ENCODE data around the gene PPRC1.

PPRC1 gene

DNA sequence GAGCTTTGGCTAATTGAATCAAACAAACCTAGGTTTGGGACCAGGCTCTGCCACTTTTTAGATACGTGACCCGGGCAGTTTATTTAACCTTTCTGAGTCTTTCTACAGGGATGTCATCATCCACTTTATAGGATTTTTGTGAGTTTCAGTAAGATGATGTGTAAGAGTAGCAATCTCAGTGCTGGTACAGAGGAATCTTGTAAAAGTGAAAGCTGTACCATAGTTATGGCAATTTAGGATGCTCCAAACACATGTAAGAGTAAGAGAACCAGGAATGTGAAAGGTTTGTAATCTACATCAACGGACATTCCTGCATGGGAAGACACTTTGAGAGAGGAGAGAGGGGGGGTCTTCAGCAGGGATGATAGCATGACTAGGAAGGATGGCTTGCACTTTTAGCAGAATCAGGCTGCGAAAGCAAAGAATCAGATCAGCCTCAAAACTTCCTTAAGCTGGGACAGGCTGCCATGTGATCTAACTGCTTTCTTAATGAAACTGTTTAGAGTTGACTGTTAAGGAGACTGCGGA, 20.3 kb downstream of the PPRC1 start:
- peaks cover 74% of the 10 kb centered on the region for H3K36me3 ChIP-seq
- H3K27ac ChIP-seq = peak overlapping the region; percentile 76
- H3K4me3 ChIP-seq (ENCODE audit: low read depth, low read length) = peak overlapping the region; percentile 99
- H3K9me3 ChIP-seq (ENCODE audit: severe bottlenecking) = no peaks in the 10 kb centered on the region
- H3K27me3 ChIP-seq (ENCODE audit: insufficient read depth, low read depth, severe bottlenecking) = no peaks in the 10 kb centered on the region
- TF ChIP-seq, protein P1, sequence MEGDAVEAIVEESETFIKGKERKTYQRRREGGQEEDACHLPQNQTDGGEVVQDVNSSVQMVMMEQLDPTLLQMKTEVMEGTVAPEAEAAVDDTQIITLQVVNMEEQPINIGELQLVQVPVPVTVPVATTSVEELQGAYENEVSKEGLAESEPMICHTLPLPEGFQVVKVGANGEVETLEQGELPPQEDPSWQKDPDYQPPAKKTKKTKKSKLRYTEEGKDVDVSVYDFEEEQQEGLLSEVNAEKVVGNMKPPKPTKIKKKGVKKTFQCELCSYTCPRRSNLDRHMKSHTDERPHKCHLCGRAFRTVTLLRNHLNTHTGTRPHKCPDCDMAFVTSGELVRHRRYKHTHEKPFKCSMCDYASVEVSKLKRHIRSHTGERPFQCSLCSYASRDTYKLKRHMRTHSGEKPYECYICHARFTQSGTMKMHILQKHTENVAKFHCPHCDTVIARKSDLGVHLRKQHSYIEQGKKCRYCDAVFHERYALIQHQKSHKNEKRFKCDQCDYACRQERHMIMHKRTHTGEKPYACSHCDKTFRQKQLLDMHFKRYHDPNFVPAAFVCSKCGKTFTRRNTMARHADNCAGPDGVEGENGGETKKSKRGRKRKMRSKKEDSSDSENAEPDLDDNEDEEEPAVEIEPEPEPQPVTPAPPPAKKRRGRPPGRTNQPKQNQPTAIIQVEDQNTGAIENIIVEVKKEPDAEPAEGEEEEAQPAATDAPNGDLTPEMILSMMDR (IDR thresholded peaks at IDR 0.05; ENCODE audit: low read depth, low read length) = no peak
- no peak for DNase-seq

DNA sequence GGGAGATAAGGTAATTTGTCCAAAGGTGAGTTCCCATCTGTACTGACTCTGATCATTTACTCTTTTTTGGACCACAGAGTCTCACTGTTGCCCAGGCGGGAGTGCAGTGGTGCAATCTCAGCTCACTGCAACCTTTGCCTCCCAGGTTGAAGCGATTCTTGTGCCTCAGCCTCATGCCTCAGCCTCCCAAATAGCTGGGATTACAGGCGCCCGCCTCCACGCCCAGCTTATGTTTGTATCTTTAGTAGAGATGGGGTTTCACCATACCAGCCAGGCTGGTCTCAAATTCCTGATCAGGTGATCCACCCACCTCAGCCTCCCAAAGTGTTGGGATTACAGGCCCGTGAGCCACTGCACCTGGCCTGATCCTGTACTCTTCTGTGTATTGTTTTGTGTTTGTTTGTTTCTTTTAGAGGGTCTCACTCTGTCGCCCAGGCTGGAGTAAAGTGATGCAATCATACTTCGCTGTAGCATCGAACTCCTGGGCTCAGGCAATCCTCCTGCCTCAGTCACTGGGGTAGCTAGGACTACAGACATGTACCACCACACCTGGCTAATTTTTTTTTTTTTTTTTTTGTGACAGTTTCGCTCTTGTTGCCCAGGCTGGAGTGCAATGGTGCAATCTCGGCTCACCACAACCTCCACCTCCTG, 21.8 kb downstream of the PPRC1 start:
- no peaks in the 10 kb centered on the region for H3K9me3 ChIP-seq (ENCODE audit: severe bottlenecking)
- TF ChIP-seq, protein P1 (IDR thresholded peaks at IDR 0.05; ENCODE audit: low read depth, low read length) = no peak
- H3K36me3 ChIP-seq = peaks cover 74% of the 10 kb centered on the region
- no peak for DNase-seq
- H3K27me3 ChIP-seq (ENCODE audit: insufficient read depth, low read depth, severe bottlenecking) = no peaks in the 10 kb centered on the region
- H3K4me3 ChIP-seq (ENCODE audit: low read depth, low read length) = no peak overlapping the region
- H3K27ac ChIP-seq = no peak overlapping the region

DNA sequence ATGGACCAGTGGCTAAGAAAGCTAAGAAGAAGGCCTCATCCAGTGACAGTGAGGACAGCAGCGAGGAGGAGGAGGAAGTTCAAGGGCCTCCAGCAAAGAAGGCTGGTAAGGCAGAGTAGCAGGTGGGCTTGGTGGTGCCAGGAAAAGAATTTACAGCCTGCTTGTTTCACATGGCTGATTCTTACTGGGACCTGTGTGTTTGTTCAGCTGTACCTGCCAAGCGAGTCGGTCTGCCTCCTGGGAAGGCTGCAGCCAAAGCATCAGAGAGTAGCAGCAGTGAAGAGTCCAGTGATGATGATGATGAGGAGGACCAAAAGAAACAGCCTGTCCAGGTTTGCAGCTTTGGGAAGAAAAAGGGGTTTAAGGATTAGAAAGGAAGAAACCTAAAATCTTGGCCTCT, 24.4 kb downstream of the PPRC1 start:
- Histone ChIP-seq H3K36me3 (peaks cover 83% of the 10 kb centered on the region), H3K27me3 (ENCODE audit: insufficient read depth, low read depth, severe bottlenecking) (no peaks in the 10 kb centered on the region), H3K27ac (no peak overlapping the region), H3K9me3 (ENCODE audit: severe bottlenecking) (no peaks in the 10 kb centered on the region), H3K4me3 (ENCODE audit: low read depth, low read length) (no peak overlapping the region)
- DNase-seq = no peak
- TF ChIP-seq, protein P1 (IDR thresholded peaks at IDR 0.05; ENCODE audit: low read depth, low read length) = no peak

DNA sequence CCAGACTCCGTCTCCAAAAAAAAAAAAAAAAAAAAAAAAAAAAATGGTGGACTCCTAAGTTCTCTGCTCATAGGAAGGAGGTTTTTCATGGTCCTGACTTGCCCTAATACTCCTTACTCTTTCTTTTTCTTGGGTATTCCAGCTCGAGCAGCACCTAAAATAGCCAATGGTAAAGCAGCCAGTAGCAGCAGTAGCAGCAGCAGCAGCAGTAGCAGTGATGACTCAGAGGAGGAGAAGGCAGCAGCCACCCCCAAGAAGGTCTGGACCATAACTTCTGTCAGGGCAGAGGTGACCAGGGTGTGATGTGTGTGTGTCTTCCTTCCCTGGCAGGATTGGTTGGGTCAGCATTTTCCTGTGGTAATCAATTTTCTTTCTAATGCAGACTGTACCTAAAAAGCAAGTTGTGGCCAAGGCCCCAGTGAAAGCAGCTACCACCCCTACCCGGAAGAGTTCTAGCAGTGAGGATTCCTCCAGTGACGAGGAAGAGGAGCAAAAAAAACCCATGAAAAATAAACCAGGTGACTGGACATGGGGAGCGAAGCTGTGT, 26.3 kb downstream of the PPRC1 start:
- DNase-seq = no peak
- H3K36me3 ChIP-seq = peaks cover 99% of the 10 kb centered on the region

DNA sequence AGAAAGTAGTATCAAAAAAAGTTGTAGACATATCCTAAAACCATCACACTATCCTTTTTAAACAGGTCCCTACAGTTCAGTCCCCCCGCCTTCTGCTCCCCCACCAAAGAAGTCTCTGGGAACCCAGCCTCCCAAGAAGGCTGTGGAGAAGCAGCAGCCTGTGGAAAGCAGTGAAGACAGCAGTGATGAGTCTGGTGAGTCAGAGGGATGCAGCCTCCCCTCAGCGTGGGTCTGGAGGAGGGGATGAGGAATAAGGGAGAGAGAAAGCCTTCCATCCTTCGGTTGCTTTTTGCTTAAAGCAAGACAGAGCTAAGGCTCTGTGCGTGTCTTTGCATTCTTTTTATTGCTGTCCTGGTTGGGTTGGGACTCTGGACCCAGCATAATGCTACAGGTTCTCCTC, 27.0 kb downstream of the PPRC1 start:
- peaks cover 95% of the 10 kb centered on the region for H3K36me3 ChIP-seq
- no peaks in the 10 kb centered on the region for H3K27me3 ChIP-seq (ENCODE audit: insufficient read depth, low read depth, severe bottlenecking)
- no peaks in the 10 kb centered on the region for H3K9me3 ChIP-seq (ENCODE audit: severe bottlenecking)
- H3K4me3 ChIP-seq (ENCODE audit: low read depth, low read length) = no peak overlapping the region
- H3K27ac ChIP-seq = no peak overlapping the region
- DNase-seq = no peak
- TF ChIP-seq, protein P1 (IDR thresholded peaks at IDR 0.05; ENCODE audit: low read depth, low read length) = no peak

More for the DNA sequence above, 26.3 kb downstream of the PPRC1 start:
- TF ChIP-seq, protein P1 (IDR thresholded peaks at IDR 0.05; ENCODE audit: low read depth, low read length) = no peak
- no peak overlapping the region for H3K27ac ChIP-seq
- no peaks in the 10 kb centered on the region for H3K9me3 ChIP-seq (ENCODE audit: severe bottlenecking)
- H3K4me3 ChIP-seq (ENCODE audit: low read depth, low read length) = no peak overlapping the region
- no peaks in the 10 kb centered on the region for H3K27me3 ChIP-seq (ENCODE audit: insufficient read depth, low read depth, severe bottlenecking)
